ENCODE results near the gene PORCN. TPM values are rescaled to one million over a fixed set of nuclear protein-coding genes. Genes with fewer than 3 reads are reported as not detected.

PORCN gene
- total RNA-seq, 1 donor from 2014 or later = 30.3 TPM

- Histone ChIP-seq H3K4me2 (ENCODE audit: low read length) (peak overlapping the region; percentile 92), H3K36me3 (ENCODE audit: insufficient read depth, low read length) (peaks cover 3% of the 10 kb centered on the region), H3K27ac (ENCODE audit: low read depth, low read length) (no peak overlapping the region), H3K9ac (ENCODE audit: low read length) (peak overlapping the region; percentile 88), H2AFZ (ENCODE audit: low read depth, low read length) (peak overlapping the region; percentile 47), H3K9me3 (ENCODE audit: insufficient read depth, low read depth, low read length) (no peaks in the 10 kb centered on the region), H3K27me3 (ENCODE audit: insufficient read depth, low read length) (no peaks in the 10 kb centered on the region), H4K20me1 (ENCODE audit: insufficient read depth, low read length) (no peaks in the 10 kb centered on the region), H3K4me3 (ENCODE audit: insufficient read depth, low read depth, low read length) (peak overlapping the region; percentile 69), H3K4me1 (ENCODE audit: insufficient read depth, low read length) (peaks cover 10% of the 10 kb centered on the region), H3K79me2 (ENCODE audit: insufficient read depth, low read length) (peaks cover 14% of the 10 kb centered on the region)
- DNase-seq (ENCODE audit: low read depth) (no peak), FAIRE-seq (no peak)
- peaks cover 4% of the 10 kb centered on the region for H3K4me1 Mint-ChIP-seq (ENCODE audit: low read depth, unreplicated experiment)
- no peaks in the 10 kb centered on the region for H3K27me3 Mint-ChIP-seq (ENCODE audit: low read depth, unreplicated experiment)
- TF ChIP-seq EZH2 (IDR thresholded peaks at IDR 0.05; ENCODE audit: insufficient read depth, low read length) (no peak), CTCF (IDR thresholded peaks at IDR 0.05; ENCODE audit: insufficient read depth, low read depth, low read length) (no peak)
- H3K9me3 Mint-ChIP-seq (ENCODE audit: unreplicated experiment) = no peaks in the 10 kb centered on the region
- peaks cover 4% of the 10 kb centered on the region for H3K36me3 Mint-ChIP-seq (ENCODE audit: low read depth, unreplicated experiment)
- peak overlapping the region; percentile 69 for H3K27ac Mint-ChIP-seq (ENCODE audit: unreplicated experiment)
- H3K4me3 Mint-ChIP-seq (ENCODE audit: unreplicated experiment) = peak overlapping the region; percentile 92
These were observed 827 bp downstream of the PORCN start for GRCh38 chrX:48509619-48510018.

- no peaks in the 10 kb centered on the region for H3K9me3 Mint-ChIP-seq (ENCODE audit: unreplicated experiment)
- peaks cover 3% of the 10 kb centered on the region for H3K4me1 Mint-ChIP-seq (ENCODE audit: low read depth, unreplicated experiment)
- TF ChIP-seq CTCF (IDR thresholded peaks at IDR 0.05; ENCODE audit: insufficient read depth, low read depth, low read length) = no peak
- TF ChIP-seq EZH2 (IDR thresholded peaks at IDR 0.05; ENCODE audit: insufficient read depth, low read length) = no peak
- Histone ChIP-seq H2AFZ (ENCODE audit: low read depth, low read length) (no peak overlapping the region), H3K4me3 (ENCODE audit: insufficient read depth, low read depth, low read length) (no peak overlapping the region), H3K27me3 (ENCODE audit: insufficient read depth, low read length) (no peaks in the 10 kb centered on the region), H4K20me1 (ENCODE audit: insufficient read depth, low read length) (no peaks in the 10 kb centered on the region), H3K79me2 (ENCODE audit: insufficient read depth, low read length) (peaks cover 14% of the 10 kb centered on the region), H3K36me3 (ENCODE audit: insufficient read depth, low read length) (peaks cover 5% of the 10 kb centered on the region), H3K9ac (ENCODE audit: low read length) (no peak overlapping the region), H3K4me2 (ENCODE audit: low read length) (no peak overlapping the region), H3K27ac (ENCODE audit: low read depth, low read length) (no peak overlapping the region), H3K4me1 (ENCODE audit: insufficient read depth, low read length) (peaks cover 10% of the 10 kb centered on the region), H3K9me3 (ENCODE audit: insufficient read depth, low read depth, low read length) (no peaks in the 10 kb centered on the region)
- H3K27ac Mint-ChIP-seq (ENCODE audit: unreplicated experiment) = no peak overlapping the region
- H3K4me3 Mint-ChIP-seq (ENCODE audit: unreplicated experiment) = no peak overlapping the region
- no peak for DNase-seq (ENCODE audit: low read depth)
- FAIRE-seq = peak; percentile 88
- no peaks in the 10 kb centered on the region for H3K27me3 Mint-ChIP-seq (ENCODE audit: low read depth, unreplicated experiment)
- peaks cover 9% of the 10 kb centered on the region for H3K36me3 Mint-ChIP-seq (ENCODE audit: low read depth, unreplicated experiment)
These were observed 2.8 kb downstream of the PORCN start for GRCh38 chrX:48511560-48511959.

- Histone ChIP-seq H4K20me1 (ENCODE audit: insufficient read depth, low read length) (no peaks in the 10 kb centered on the region), H3K4me1 (ENCODE audit: insufficient read depth, low read length) (peaks cover 10% of the 10 kb centered on the region), H3K9me3 (ENCODE audit: insufficient read depth, low read depth, low read length) (no peaks in the 10 kb centered on the region), H3K9ac (ENCODE audit: low read length) (no peak overlapping the region), H3K4me2 (ENCODE audit: low read length) (no peak overlapping the region), H2AFZ (ENCODE audit: low read depth, low read length) (no peak overlapping the region), H3K27me3 (ENCODE audit: insufficient read depth, low read length) (no peaks in the 10 kb centered on the region), H3K4me3 (ENCODE audit: insufficient read depth, low read depth, low read length) (no peak overlapping the region), H3K27ac (ENCODE audit: low read depth, low read length) (no peak overlapping the region), H3K36me3 (ENCODE audit: insufficient read depth, low read length) (peaks cover 5% of the 10 kb centered on the region), H3K79me2 (ENCODE audit: insufficient read depth, low read length) (peaks cover 14% of the 10 kb centered on the region)
- Mint-ChIP-seq H3K9me3 (ENCODE audit: unreplicated experiment) (no peaks in the 10 kb centered on the region), H3K4me3 (ENCODE audit: unreplicated experiment) (no peak overlapping the region), H3K4me1 (ENCODE audit: low read depth, unreplicated experiment) (peaks cover 3% of the 10 kb centered on the region), H3K36me3 (ENCODE audit: low read depth, unreplicated experiment) (peaks cover 9% of the 10 kb centered on the region), H3K27ac (ENCODE audit: unreplicated experiment) (no peak overlapping the region), H3K27me3 (ENCODE audit: low read depth, unreplicated experiment) (no peaks in the 10 kb centered on the region)
- no peak for FAIRE-seq
- no peak for TF ChIP-seq CTCF (IDR thresholded peaks at IDR 0.05; ENCODE audit: insufficient read depth, low read depth, low read length)
- no peak for TF ChIP-seq EZH2 (IDR thresholded peaks at IDR 0.05; ENCODE audit: insufficient read depth, low read length)
- no peak for DNase-seq (ENCODE audit: low read depth)
These were observed 3.7 kb downstream of the PORCN start for GRCh38 chrX:48512371-48512935.
